GM12865 (cell line): ENCODE measurements around the gene ACP4.
A peak's percentile ranks its signal among the peaks of the same experiment; 100 is the strongest.

Experiments
- DNase-seq: peaks from one replicate; pipeline ENCODE4 v3.0.0; 2010; ENCODE audit warnings: low read depth
- H3K4me3 ChIP-seq: 2 replicates; pipeline ENCODE4 v1.5.1; 2011; ENCODE audit warnings: mild to moderate bottlenecking, low read depth, low read length, control low read depth
- CTCF ChIP-seq: IDR thresholded peaks from 2 replicates; pipeline ENCODE4 v1.5.1; 2011; ENCODE audit warnings: low read length, control low read depth, low read depth, inconsistent platforms; ENCODE audit not compliant: insufficient read depth; ENCODE audit errors: missing control alignments

Gene ACP4

DNA sequence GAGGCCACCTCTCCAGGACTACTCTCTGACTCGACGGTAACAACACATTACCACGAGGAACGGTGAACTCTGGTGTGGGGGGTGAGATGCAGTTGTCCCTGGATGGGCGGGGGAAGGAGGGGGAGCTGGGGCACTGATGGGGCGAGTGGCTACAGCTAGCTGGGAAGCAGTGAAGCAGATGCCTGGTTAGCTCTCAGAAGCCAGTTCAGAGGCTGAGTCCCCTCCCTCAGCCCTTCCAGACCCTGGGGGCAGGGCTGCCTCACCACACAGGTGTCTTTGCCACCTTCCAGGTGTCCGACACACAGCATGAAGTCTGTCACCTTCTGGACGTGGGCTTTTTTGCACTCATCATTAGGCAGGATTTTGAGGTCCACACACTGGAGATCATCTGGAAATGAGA, 29.4 kb downstream of the ACP4 start:
- peak overlapping the region; percentile 59 for H3K4me3 ChIP-seq
- no peak for DNase-seq
- no peak for TF ChIP-seq CTCF

DNA sequence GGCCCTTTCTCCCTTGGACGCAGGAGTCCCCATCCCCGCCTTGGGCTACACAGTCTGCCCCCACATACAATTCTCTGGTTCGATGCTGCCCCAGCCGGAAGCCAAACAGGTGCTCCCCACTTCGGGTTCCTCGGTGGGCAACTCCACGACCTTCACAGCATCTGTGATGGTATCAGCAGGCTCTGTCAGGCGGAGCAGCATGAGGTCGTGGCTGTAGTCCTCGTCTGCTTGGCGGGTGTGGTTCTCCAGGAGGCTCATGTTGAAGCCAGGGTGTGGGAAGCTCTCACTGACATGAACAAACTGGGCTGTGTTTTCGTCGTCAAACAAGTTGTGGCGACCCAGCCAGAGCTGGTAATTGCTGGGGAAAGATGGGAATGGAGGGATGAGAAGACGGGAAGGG, 29.9 kb downstream of the ACP4 start:
- no peak for TF ChIP-seq CTCF
- DNase-seq: peak; percentile 45
- peak overlapping the region; percentile 59 for H3K4me3 ChIP-seq

DNA sequence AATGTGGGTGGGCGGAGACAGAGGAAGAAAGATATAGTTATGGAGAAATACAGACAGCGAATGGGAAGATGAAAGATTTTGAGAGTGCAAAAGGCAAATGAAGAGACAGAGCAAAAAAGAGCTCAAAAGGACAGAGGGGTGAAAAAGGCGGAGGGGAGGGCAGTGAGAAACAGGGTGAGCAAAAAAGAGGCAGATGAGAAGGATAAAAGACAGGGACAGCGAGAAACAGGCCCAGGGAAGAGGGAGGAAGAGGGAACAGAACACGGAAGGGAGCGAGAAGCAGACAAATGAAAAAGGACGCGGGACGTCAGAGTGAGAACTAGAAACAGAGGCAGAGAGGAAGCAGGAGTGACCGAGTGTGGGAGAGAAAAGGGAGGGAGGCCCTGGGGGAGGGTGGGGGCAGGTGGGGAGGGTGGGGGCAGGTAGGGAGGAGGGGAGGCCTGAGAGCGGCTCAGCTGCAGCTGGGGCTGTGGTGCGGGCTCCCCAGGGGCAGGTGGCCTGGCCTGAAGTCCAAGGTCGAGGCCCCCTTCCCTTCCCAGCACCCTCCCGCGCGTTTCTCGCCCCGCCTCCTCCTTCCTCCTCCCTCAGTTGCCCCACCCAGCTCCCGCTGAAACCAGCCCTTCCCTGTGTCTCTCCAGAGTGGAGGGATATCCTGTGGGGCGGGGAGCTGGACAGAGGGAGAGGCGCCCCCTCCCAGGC, 30.5 kb downstream of the ACP4 start:
- DNase-seq: peak; percentile 60
- peak overlapping the region; percentile 59 for H3K4me3 ChIP-seq
- no peak for TF ChIP-seq CTCF

GRCh38 chr19:50821248-50821612, 31.0 kb downstream of the ACP4 start:
- no peak for TF ChIP-seq CTCF
- DNase-seq: no peak
- H3K4me3 ChIP-seq: no peak overlapping the region

GRCh38 chr19:50821622-50822021, 31.4 kb downstream of the ACP4 start:
- TF ChIP-seq CTCF: no peak
- no peak overlapping the region for H3K4me3 ChIP-seq
- DNase-seq: no peak

DNA sequence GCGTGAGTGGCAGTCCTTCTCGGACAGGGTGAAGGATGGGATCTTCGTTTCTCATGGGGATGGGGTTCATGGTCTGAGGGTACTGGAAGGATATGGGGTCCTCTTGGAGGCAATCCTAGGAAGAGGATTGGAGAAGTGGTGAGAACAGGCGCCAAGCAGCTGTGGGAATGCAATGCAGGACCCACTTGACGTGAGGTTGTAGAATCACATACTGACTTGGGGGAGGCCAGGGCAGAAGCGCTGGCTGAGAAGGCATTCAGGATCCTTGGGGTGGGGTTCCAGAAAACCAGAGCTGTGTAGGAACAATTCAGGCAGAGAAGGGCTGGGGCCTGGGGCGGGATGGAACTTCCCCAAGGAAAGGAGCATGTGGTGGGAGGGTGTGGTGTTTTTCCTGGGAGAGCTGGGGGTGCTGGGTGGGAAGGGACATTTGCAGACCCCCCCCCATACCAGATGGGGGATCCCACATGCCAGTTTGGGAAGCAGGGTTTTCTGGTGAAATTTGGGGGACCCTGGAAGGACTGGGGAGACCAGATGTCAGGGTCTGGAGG, 32.5 kb downstream of the ACP4 start:
- no peak for TF ChIP-seq CTCF
- DNase-seq: no peak
- H3K4me3 ChIP-seq: no peak overlapping the region

GRCh38 chr19:50823389-50824042, 33.3 kb downstream of the ACP4 start, which contains the start of gene KLK1:
KLK1 (minus strand) TSS chr19:50823787; CDS start chr19:50823748, 39 bp downstream.
- no peak for TF ChIP-seq CTCF
- no peak within 1 kb of the TSS for H3K4me3 ChIP-seq
- no peak for DNase-seq
